ENCODE results near the gene RPL22. TPM values are rescaled to one million over a fixed set of nuclear protein-coding genes. Genes with fewer than 3 reads are reported as not detected.

RPL22 gene
- total RNA-seq, 1 experiment from 2014 or later: 441 TPM

DNA sequence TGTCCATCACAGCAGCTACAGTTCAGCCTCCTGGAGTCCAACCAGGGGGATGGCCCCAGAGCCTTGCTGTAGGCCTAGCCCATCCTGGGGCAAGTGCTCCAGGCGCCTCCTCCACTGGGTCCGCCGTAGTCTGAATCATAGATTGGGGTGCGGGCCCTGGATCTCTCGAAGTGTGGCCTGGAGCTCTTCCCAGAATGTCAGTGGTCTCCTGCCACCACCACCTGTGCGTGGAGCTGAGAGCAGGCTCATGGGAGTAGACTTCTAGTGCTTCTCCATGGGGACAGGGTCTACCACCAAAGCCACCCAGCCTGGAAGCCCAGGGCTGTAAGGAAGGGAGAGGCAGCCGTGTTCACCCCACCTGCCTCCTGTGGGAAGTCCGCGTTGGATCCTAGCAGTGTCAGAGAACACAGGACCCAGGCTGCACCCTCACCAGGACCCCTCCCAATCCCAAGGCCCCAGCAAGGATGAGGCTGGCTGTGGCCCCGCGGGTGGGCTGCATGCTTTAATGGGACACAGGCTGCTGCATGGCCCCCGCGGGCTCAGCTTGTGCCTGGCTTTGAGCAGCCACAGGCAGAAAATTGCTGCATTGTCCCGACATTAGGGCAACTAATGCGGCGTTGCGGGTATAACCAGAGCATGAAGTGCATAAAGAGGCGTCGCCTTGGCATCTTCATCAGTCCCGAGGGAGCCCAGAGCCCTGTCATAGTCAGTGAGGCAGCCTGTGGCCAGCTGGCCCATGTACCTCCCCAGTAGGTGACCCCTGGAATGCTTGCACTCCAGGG lies 43.8 kb upstream of the RPL22 start:
- Mint-ChIP-seq H3K4me1 (peaks cover 52% of the 10 kb centered on the region), H3K27ac (no peak overlapping the region), H3K9me3 (no peaks in the 10 kb centered on the region), H3K36me3 (no peaks in the 10 kb centered on the region), H3K27me3 (ENCODE audit: low read depth) (peaks cover 25% of the 10 kb centered on the region), H3K4me3 (peak overlapping the region; percentile 77)
- DNase-seq (ENCODE audit: low spot score) (no peak), ATAC-seq (no peak)
- peak; percentile 83 for TF ChIP-seq ZNF121 (CRISPR knock-in tag; IDR thresholded peaks at IDR 0.05)
- TF ChIP-seq TP53 (CRISPR knock-in tag; IDR thresholded peaks at IDR 0.05): no peak
- TF ChIP-seq ZNF423 (CRISPR knock-in tag; IDR thresholded peaks at IDR 0.05): 0 out of 2 replicates have a peak, but pooled peaks have one; percentile 1
- ChIA-PET POLR2A (interaction anchor here (1.3 kb wide), 1 partner anchor 38 kb away, joined by 4 read pairs; no protein-coding TSS in a partner anchor), CTCF (interaction anchor here (0.8 to 21.4 kb wide), 10 partner anchors 37 to 243 kb away, joined by 3 to 489 read pairs (median 8); partner anchors contain the start of genes HES2 and RNF207)

DNA sequence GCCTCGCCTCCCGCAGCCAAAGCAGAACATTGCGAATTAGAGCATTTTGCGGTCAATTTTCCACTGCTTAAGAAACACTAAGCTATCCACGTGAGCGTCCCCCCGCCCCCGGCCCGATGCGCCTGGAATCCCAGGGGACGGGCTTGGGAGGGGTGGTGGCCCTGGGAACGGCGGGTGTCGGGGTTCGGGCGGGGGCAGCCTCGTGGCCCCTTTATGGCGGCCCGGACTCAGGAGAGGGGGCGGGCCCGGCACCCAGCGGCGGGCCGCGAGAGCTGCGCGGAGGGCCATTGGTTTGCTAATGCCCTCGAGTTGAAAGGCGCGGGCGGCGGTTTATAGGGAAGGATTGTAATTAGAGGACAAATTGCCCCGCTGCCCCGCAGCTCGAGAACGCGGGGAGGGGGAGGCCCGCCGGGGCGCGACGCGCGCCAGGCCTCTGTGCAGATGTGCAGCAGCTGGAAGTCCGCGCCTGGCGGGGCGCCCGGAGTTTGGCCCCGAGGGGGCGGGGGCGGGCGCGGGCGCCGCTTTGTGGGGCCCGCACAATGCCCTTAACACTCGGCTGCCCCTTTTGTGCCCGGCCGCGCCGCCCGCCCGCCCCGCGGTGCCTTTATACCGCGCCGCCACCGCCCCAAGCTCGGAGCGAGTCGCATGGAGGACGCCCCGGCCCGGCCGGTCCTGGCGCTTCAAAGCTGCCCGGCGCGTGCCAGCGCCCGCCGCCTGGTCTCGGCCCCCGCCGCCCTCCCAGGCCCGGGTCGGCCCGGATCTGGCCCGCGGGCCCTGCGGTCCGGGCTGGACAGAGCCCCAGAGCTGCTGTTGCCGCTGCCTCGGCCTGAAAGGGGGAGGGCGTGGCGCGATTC lies 42.7 kb upstream of the RPL22 start:
- H3K9me3 Mint-ChIP-seq: no peaks in the 10 kb centered on the region
- peaks cover 13% of the 10 kb centered on the region for H3K27me3 Mint-ChIP-seq (ENCODE audit: low read depth)
- H3K4me3 Mint-ChIP-seq: peak overlapping the region; percentile 58
- H3K4me1 Mint-ChIP-seq: peaks cover 55% of the 10 kb centered on the region
- POLR2A ChIA-PET: interaction anchor here (0.8 to 1.3 kb wide), 2 partner anchors 37 to 55 kb away, joined by 4 read pairs; no protein-coding TSS in a partner anchor
- ATAC-seq: peak; percentile 1; the same call in 1 of the 2 replicates
- CTCF ChIA-PET: interaction anchor here (0.7 to 21.4 kb wide), 12 partner anchors 10 to 266 kb away, joined by 3 to 489 read pairs (median 4); partner anchors contain the start of genes HES2 and RNF207
- H3K27ac Mint-ChIP-seq: peak overlapping the region; percentile 88
- no peaks in the 10 kb centered on the region for H3K36me3 Mint-ChIP-seq
- DNase-seq (ENCODE audit: low spot score): peak; percentile 82
- TF ChIP-seq MXD4 (CRISPR knock-in tag; IDR thresholded peaks at IDR 0.05; ENCODE audit: borderline replicate concordance) (no peak), IRF2 (CRISPR knock-in tag; IDR thresholded peaks at IDR 0.05; ENCODE audit: borderline replicate concordance, low read depth) (no peak), MYBL2 (CRISPR knock-in tag; IDR thresholded peaks at IDR 0.05) (peak; percentile 69; the same call in 1 of the 2 replicates), ZNF232 (CRISPR knock-in tag; IDR thresholded peaks at IDR 0.05) (no peak), ZBTB21 (CRISPR knock-in tag; IDR thresholded peaks at IDR 0.05; ENCODE audit: borderline replicate concordance) (0 out of 2 replicates have a peak, but pooled peaks have one; percentile 0), ETV6 (CRISPR knock-in tag; IDR thresholded peaks at IDR 0.05) (no peak), ZNF138 (CRISPR knock-in tag; conservative IDR thresholded peaks at IDR 0.05) (no peak), NFATC4 (CRISPR knock-in tag; IDR thresholded peaks at IDR 0.05) (no peak), GABPB1 (CRISPR knock-in tag; IDR thresholded peaks at IDR 0.05) (no peak), TCF7 (CRISPR knock-in tag; IDR thresholded peaks at IDR 0.05; ENCODE audit: low read depth) (no peak), CREB1 (CRISPR knock-in tag; IDR thresholded peaks at IDR 0.05) (0 out of 2 replicates have a peak, but pooled peaks have one; percentile 43)
- TF ChIP-seq, protein P1, sequence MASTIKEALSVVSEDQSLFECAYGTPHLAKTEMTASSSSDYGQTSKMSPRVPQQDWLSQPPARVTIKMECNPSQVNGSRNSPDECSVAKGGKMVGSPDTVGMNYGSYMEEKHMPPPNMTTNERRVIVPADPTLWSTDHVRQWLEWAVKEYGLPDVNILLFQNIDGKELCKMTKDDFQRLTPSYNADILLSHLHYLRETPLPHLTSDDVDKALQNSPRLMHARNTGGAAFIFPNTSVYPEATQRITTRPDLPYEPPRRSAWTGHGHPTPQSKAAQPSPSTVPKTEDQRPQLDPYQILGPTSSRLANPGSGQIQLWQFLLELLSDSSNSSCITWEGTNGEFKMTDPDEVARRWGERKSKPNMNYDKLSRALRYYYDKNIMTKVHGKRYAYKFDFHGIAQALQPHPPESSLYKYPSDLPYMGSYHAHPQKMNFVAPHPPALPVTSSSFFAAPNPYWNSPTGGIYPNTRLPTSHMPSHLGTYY (CRISPR knock-in tag; IDR thresholded peaks at IDR 0.05): no peak
- TF ChIP-seq, protein P2, sequence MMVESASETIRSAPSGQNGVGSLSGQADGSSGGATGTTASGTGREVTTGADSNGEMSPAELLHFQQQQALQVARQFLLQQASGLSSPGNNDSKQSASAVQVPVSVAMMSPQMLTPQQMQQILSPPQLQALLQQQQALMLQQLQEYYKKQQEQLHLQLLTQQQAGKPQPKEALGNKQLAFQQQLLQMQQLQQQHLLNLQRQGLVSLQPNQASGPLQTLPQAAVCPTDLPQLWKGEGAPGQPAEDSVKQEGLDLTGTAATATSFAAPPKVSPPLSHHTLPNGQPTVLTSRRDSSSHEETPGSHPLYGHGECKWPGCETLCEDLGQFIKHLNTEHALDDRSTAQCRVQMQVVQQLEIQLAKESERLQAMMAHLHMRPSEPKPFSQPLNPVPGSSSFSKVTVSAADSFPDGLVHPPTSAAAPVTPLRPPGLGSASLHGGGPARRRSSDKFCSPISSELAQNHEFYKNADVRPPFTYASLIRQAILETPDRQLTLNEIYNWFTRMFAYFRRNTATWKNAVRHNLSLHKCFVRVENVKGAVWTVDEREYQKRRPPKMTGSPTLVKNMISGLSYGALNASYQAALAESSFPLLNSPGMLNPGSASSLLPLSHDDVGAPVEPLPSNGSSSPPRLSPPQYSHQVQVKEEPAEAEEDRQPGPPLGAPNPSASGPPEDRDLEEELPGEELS (CRISPR knock-in tag; IDR thresholded peaks at IDR 0.05): 0 out of 2 replicates have a peak, but pooled peaks have one; percentile 19
- TF ChIP-seq, protein P3, sequence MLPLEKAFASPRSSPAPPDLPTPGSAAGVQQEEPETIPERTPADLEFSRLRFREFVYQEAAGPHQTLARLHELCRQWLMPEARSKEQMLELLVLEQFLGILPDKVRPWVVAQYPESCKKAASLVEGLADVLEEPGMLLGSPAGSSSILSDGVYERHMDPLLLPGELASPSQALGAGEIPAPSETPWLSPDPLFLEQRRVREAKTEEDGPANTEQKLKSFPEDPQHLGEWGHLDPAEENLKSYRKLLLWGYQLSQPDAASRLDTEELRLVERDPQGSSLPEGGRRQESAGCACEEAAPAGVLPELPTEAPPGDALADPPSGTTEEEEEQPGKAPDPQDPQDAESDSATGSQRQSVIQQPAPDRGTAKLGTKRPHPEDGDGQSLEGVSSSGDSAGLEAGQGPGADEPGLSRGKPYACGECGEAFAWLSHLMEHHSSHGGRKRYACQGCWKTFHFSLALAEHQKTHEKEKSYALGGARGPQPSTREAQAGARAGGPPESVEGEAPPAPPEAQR (CRISPR knock-in tag; IDR thresholded peaks at IDR 0.05): no peak
- TF ChIP-seq, protein P4, sequence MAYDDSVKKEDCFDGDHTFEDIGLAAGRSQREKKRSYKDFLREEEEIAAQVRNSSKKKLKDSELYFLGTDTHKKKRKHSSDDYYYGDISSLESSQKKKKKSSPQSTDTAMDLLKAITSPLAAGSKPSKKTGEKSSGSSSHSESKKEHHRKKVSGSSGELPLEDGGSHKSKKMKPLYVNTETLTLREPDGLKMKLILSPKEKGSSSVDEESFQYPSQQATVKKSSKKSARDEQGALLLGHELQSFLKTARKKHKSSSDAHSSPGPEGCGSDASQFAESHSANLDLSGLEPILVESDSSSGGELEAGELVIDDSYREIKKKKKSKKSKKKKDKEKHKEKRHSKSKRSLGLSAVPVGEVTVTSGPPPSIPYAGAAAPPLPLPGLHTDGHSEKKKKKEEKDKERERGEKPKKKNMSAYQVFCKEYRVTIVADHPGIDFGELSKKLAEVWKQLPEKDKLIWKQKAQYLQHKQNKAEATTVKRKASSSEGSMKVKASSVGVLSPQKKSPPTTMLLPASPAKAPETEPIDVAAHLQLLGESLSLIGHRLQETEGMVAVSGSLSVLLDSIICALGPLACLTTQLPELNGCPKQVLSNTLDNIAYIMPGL (CRISPR knock-in tag; IDR thresholded peaks at IDR 0.05): no peak
- TF ChIP-seq, protein P5, sequence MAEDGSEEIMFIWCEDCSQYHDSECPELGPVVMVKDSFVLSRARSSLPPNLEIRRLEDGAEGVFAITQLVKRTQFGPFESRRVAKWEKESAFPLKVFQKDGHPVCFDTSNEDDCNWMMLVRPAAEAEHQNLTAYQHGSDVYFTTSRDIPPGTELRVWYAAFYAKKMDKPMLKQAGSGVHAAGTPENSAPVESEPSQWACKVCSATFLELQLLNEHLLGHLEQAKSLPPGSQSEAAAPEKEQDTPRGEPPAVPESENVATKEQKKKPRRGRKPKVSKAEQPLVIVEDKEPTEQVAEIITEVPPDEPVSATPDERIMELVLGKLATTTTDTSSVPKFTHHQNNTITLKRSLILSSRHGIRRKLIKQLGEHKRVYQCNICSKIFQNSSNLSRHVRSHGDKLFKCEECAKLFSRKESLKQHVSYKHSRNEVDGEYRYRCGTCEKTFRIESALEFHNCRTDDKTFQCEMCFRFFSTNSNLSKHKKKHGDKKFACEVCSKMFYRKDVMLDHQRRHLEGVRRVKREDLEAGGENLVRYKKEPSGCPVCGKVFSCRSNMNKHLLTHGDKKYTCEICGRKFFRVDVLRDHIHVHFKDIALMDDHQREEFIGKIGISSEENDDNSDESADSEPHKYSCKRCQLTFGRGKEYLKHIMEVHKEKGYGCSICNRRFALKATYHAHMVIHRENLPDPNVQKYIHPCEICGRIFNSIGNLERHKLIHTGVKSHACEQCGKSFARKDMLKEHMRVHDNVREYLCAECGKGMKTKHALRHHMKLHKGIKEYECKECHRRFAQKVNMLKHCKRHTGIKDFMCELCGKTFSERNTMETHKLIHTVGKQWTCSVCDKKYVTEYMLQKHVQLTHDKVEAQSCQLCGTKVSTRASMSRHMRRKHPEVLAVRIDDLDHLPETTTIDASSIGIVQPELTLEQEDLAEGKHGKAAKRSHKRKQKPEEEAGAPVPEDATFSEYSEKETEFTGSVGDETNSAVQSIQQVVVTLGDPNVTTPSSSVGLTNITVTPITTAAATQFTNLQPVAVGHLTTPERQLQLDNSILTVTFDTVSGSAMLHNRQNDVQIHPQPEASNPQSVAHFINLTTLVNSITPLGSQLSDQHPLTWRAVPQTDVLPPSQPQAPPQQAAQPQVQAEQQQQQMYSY (CRISPR knock-in tag; IDR thresholded peaks at IDR 0.05): no peak
- TF ChIP-seq, protein P6, sequence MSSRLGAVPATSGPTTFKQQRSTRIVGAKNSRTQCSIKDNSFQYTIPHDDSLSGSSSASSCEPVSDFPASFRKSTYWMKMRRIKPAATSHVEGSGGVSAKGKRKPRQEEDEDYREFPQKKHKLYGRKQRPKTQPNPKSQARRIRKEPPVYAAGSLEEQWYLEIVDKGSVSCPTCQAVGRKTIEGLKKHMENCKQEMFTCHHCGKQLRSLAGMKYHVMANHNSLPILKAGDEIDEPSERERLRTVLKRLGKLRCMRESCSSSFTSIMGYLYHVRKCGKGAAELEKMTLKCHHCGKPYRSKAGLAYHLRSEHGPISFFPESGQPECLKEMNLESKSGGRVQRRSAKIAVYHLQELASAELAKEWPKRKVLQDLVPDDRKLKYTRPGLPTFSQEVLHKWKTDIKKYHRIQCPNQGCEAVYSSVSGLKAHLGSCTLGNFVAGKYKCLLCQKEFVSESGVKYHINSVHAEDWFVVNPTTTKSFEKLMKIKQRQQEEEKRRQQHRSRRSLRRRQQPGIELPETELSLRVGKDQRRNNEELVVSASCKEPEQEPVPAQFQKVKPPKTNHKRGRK (CRISPR knock-in tag; IDR thresholded peaks at IDR 0.05; ENCODE audit: borderline replicate concordance): no peak
